Left forelimb (tissue), 1 donor: ENCODE results near the gene ZMYND12.

Source experiments
- DNase-seq: peaks from one replicate; pipeline ENCODE4 v3.0.0-alpha.2; 2018; ENCODE audit warnings: low spot score

The ZMYND12 gene

DNA sequence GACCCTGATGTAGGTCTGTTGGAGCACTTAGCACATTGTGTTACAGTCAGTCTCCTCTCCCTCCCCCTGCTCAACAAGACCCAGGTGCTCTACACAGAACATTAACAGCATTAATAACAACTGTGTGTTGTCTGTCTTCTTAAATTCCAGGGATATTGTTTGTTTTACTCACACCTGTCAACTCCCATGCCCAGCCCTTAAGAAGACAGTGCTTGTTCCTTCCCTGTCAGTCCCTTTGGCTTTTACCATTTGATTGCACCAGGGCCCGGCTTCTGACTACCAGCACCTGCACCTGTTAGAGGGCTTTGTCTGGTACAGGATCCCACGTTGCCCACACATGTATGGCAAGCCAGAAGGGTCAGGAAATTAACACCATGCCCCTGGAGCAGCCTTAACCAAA, 63.6 kb downstream of the ZMYND12 start:
- DNase-seq = no peak

DNA sequence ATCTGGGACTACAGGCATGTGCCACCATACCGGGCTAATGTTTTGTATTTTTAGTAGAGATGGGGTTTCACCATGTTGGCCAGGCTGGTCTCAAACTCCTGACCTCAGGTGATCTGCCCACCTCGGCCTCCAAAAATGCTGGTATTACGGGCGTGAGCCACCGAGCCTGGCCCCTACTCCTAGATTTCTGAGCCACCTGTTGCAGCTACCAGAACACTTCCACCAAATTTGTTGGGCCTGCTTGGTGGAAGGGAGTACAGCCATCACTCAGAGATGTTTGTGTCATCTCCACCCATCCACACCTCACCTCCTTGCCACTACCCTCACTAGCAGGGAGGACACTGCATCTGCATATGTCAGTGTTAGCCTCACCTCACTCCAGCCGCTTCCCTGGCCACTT, 69.8 kb downstream of the ZMYND12 start:
- no peak for DNase-seq

- DNase-seq = no peak
These were observed 70.5 kb downstream of the ZMYND12 start for GRCh38 chr1:42385283-42385682.

GRCh38 chr1:42381280-42381673, 74.5 kb downstream of the ZMYND12 start:
- DNase-seq = no peak

DNA sequence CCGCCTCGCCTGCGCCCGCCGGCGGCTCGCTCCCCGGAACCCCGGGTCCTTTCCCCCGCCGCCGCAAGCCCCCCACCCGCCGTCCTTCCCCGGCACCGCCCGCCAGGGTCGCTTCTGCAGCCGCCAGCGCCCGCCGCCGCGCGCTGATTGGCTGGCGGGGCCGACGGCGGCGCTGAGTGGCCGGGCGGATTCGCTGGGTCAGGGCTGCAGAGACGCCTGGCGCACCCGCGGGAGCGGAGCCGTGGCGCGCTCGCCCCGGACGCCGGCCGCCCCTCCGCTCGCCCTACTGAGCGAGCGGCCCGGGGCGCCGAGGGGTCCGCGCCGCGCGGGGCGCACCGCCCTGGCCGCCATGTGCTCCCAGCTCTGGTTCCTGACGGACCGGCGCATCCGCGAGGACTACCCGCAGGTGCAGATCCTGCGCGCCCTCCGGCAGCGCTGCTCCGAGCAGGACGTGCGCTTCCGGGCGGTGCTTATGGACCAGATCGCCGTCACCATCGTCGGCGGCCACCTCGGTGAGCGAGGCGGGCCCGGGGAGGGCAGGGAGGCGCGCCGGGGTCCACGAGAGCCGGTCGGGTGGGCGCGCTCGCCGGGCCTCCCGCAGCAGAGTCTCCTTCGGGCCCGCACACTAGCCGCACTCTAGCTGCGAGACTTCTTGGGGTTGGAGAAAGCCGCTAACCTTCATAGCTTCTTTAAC, 75.1 kb downstream of the ZMYND12 start, which contains the start of gene RIMKLA:
Gene RIMKLA, plus strand, starts transcription at position 207 of the 694 bp plus-strand sequence. Its CDS starts 143 bp downstream, at position 350.
- peak; percentile 66 for DNase-seq
